ENCODE measurements around the gene ABHD11.

ABHD11 gene

DNA sequence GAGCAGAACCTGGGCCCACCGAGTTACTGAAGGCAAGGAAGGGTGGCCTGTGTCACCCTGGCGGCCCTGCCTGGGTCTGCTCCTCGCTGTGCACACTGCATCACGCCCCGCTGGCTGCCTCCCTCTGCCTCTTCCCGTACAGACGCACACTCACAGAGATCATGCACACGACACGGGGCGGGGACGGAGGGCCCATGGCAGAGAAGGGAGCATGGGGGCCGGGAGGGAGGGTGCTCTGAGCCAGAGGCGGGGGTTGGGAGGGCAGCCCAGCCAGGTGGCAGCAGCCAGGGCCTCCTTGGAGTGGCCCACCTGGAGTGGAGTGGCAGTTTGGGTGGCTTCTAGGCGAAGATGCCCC lies 38.6 kb downstream of the ABHD11 start:
- Histone ChIP-seq H3K9ac (ENCODE audit: low read length) (no peak overlapping the region), H2AFZ (ENCODE audit: low read depth, low read length) (no peak overlapping the region), H3K36me3 (replicated peaks; ENCODE audit: low read depth, low read length) (peaks cover 30% of the 10 kb centered on the region), H3K27ac (ENCODE audit: low read length) (no peak overlapping the region), H3K4me2 (ENCODE audit: low read length) (no peak overlapping the region), H3K9me3 (ENCODE audit: insufficient read depth, low read length) (no peaks in the 10 kb centered on the region), H4K20me1 (ENCODE audit: insufficient read depth, low read length) (no peaks in the 10 kb centered on the region; the same call in 1 of the 2 replicates), H3K79me2 (ENCODE audit: low read length) (no peaks in the 10 kb centered on the region), H3K4me1 (ENCODE audit: low read length) (no peaks in the 10 kb centered on the region), H3K4me3 (ENCODE audit: low read length) (no peak overlapping the region), H3K27me3 (ENCODE audit: low read depth, low read length) (no peaks in the 10 kb centered on the region)
- no peak for TF ChIP-seq CTCF (IDR thresholded peaks at IDR 0.05; ENCODE audit: low read depth, low read length)

GRCh38 chr7:73699370-73700068 lies 39.1 kb downstream of the ABHD11 start:
- Histone ChIP-seq H3K79me2 (ENCODE audit: low read length) (no peaks in the 10 kb centered on the region), H3K9ac (ENCODE audit: low read length) (no peak overlapping the region), H3K4me2 (ENCODE audit: low read length) (no peak overlapping the region), H3K4me3 (ENCODE audit: low read length) (no peak overlapping the region), H3K36me3 (replicated peaks; ENCODE audit: low read depth, low read length) (peaks cover 32% of the 10 kb centered on the region), H3K27me3 (ENCODE audit: low read depth, low read length) (no peaks in the 10 kb centered on the region), H2AFZ (ENCODE audit: low read depth, low read length) (no peak overlapping the region), H3K9me3 (ENCODE audit: insufficient read depth, low read length) (no peaks in the 10 kb centered on the region), H3K27ac (ENCODE audit: low read length) (no peak overlapping the region), H4K20me1 (ENCODE audit: insufficient read depth, low read length) (no peaks in the 10 kb centered on the region; the same call in 1 of the 2 replicates), H3K4me1 (ENCODE audit: low read length) (no peaks in the 10 kb centered on the region)
- TF ChIP-seq EZH2phosphoT487 (IDR thresholded peaks at IDR 0.05; ENCODE audit: low read depth) (no peak), CTCF (IDR thresholded peaks at IDR 0.05; ENCODE audit: low read depth, low read length) (no peak)

DNA sequence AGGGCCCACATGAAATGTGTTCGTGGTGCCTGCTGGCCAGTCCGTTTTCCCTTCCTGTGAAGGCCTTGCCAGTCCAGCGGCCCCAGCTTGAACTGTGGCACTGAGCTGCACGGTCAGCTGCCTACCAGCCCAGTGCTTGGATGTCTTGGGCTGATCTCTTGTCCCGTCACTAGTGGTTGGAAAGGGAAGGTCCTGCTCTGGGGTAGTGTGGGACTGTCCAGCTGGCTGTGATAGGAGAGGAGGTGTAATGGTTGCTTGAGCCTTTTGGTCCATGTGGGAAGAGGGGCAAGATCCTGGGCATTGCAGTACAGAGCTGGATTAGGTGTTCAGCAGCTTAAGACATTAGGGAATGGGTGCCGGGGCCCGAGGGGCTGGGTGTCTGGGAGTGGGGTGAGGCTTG lies 40.2 kb downstream of the ABHD11 start:
- H4K20me1 ChIP-seq (ENCODE audit: insufficient read depth, low read length): no peaks in the 10 kb centered on the region; the same call in 1 of the 2 replicates
- no peaks in the 10 kb centered on the region for H3K27me3 ChIP-seq (ENCODE audit: low read depth, low read length)
- H3K79me2 ChIP-seq (ENCODE audit: low read length): no peaks in the 10 kb centered on the region
- H3K4me3 ChIP-seq (ENCODE audit: low read length): no peak overlapping the region
- no peak overlapping the region for H3K4me2 ChIP-seq (ENCODE audit: low read length)
- no peak overlapping the region for H2AFZ ChIP-seq (ENCODE audit: low read depth, low read length)
- H3K9ac ChIP-seq (ENCODE audit: low read length): no peak overlapping the region
- peaks cover 43% of the 10 kb centered on the region for H3K36me3 ChIP-seq (replicated peaks; ENCODE audit: low read depth, low read length)
- no peak overlapping the region for H3K27ac ChIP-seq (ENCODE audit: low read length)
- no peak for TF ChIP-seq CTCF (IDR thresholded peaks at IDR 0.05; ENCODE audit: low read depth, low read length)
- no peak for TF ChIP-seq EZH2phosphoT487 (IDR thresholded peaks at IDR 0.05; ENCODE audit: low read depth)
- no peaks in the 10 kb centered on the region for H3K4me1 ChIP-seq (ENCODE audit: low read length)
- no peaks in the 10 kb centered on the region for H3K9me3 ChIP-seq (ENCODE audit: insufficient read depth, low read length)

DNA sequence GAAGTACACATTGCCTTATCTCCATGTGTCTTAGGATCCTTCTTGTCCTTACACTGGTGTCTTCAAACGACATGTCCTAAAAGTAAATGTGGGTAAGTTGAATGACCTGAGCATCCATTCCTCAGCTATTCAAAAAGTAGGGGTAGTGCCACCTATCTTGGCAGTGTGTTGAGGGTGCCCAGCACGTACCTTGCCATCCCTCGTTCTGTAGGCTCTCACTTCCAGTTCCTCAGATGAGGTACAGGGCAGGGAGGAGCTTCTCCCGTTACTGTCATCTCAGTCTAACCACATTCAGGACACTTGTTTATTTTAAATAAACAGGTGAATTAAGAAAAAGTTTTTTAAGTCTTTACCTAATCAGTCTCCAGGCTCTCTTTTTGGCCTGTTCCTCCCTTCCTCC lies 42.2 kb downstream of the ABHD11 start:
- Histone ChIP-seq H3K79me2 (ENCODE audit: low read length) (no peaks in the 10 kb centered on the region), H3K4me3 (ENCODE audit: low read length) (no peak overlapping the region), H3K9me3 (ENCODE audit: insufficient read depth, low read length) (no peaks in the 10 kb centered on the region), H3K9ac (ENCODE audit: low read length) (no peak overlapping the region), H2AFZ (ENCODE audit: low read depth, low read length) (no peak overlapping the region), H3K4me1 (ENCODE audit: low read length) (no peaks in the 10 kb centered on the region), H3K27me3 (ENCODE audit: low read depth, low read length) (no peaks in the 10 kb centered on the region), H3K4me2 (ENCODE audit: low read length) (no peak overlapping the region), H4K20me1 (ENCODE audit: insufficient read depth, low read length) (no peaks in the 10 kb centered on the region; the same call in 1 of the 2 replicates), H3K36me3 (replicated peaks; ENCODE audit: low read depth, low read length) (peaks cover 51% of the 10 kb centered on the region), H3K27ac (ENCODE audit: low read length) (no peak overlapping the region)
- no peak for TF ChIP-seq CTCF (IDR thresholded peaks at IDR 0.05; ENCODE audit: low read depth, low read length)
- no peak for TF ChIP-seq EZH2phosphoT487 (IDR thresholded peaks at IDR 0.05; ENCODE audit: low read depth)
